Measurements from ENCODE around the gene POLG2.

The POLG2 gene

GRCh38 chr17:64508683-64509082 is 11.8 kb upstream of the POLG2 start:
- H3K27ac ChIP-seq = no peak overlapping the region

DNA sequence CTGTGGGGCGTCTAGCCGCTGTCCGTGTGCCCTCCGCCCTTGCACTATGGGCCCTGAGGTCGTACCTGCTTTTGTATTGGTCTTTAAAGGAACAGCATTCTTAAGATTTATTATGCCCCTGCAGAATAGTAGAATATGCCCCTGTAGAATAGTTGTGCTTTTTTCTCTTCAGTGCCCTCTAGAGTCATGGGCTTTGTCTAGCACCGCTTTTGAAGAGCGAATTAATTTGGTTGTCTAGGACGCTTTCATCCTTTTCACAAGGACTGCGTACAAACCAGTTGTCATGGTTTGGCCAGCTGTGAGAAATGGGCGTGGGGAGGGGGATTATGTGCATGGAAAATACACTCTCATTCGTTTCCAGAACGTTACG is 10.5 kb upstream of the POLG2 start:
- no peak for TF ChIP-seq Cebpa-rat (IDR thresholded peaks at IDR 0.05)
- Histone ChIP-seq H3K4me2 (peak overlapping the region; percentile 75 to 97 (median 88)), H3K9ac (peak overlapping the region; percentile 96 to 100 (median 100)), H4K20me1 (peaks cover 53 to 79% (median 66%) of the 10 kb centered on the region in 11 experiments), H3K4me3 (peak overlapping the region; percentile 87 to 98 (median 92)), H3K9me3 (replicated peaks in 1 of 11) (no peaks in the 10 kb centered on the region), H3K27me3 (no peaks in the 10 kb centered on the region), H3K4me1 (peaks cover 33 to 42% (median 37%) of the 10 kb centered on the region in 10 experiments), H3K27ac (peak overlapping the region; percentile 95 to 100 (median 100)), H3K36me3 (peaks cover 62 to 75% (median 64%) of the 10 kb centered on the region in 11 experiments)

More at GRCh38 chr17:64508683-64509082, 11.8 kb upstream of the POLG2 start:
- TF ChIP-seq Cebpa-rat (IDR thresholded peaks at IDR 0.05) = no peak
- Histone ChIP-seq H3K9ac (peak overlapping the region; percentile 96 to 100 (median 100); a peak in 17 of 22 replicates), H3K36me3 (peaks cover 62 to 74% (median 64%) of the 10 kb centered on the region in 11 experiments), H3K4me2 (peak overlapping the region; percentile 75 to 97 (median 88)), H4K20me1 (peaks cover 40 to 78% (median 61%) of the 10 kb centered on the region in 11 experiments), H3K27me3 (no peaks in the 10 kb centered on the region), H3K9me3 (replicated peaks in 1 of 11) (no peaks in the 10 kb centered on the region), H3K4me1 (peaks cover 20 to 30% (median 27%) of the 10 kb centered on the region in 10 experiments), H3K4me3 (peak overlapping the region in 9 of 10 experiments; percentile 87 to 98 (median 91); a peak in 15 of 20 replicates)

- Histone ChIP-seq H3K4me1 (peaks cover 39 to 48% (median 42%) of the 10 kb centered on the region in 10 experiments), H3K9me3 (replicated peaks in 1 of 11) (no peaks in the 10 kb centered on the region), H3K9ac (peak within 1 kb of the TSS; percentile 96 to 100 (median 100)), H3K27ac (peak within 1 kb of the TSS; percentile 95 to 100 (median 100)), H3K4me3 (peak within 1 kb of the TSS; percentile 87 to 98 (median 92)), H3K27me3 (no peaks in the 10 kb centered on the region), H3K36me3 (peaks cover 63 to 75% (median 65%) of the 10 kb centered on the region in 11 experiments), H4K20me1 (peaks cover 54 to 85% (median 72%) of the 10 kb centered on the region in 11 experiments), H3K4me2 (peak within 1 kb of the TSS; percentile 75 to 97 (median 88))
- no peak for TF ChIP-seq Cebpa-rat (IDR thresholded peaks at IDR 0.05)
Observed at GRCh38 chr17:64506576-64507412, 9.9 kb upstream of the POLG2 start, which contains the start of gene CEP95. Gene CEP95 (plus strand): TSS chr17:64506977. CDS start chr17:64507098, 121 bp downstream.

DNA sequence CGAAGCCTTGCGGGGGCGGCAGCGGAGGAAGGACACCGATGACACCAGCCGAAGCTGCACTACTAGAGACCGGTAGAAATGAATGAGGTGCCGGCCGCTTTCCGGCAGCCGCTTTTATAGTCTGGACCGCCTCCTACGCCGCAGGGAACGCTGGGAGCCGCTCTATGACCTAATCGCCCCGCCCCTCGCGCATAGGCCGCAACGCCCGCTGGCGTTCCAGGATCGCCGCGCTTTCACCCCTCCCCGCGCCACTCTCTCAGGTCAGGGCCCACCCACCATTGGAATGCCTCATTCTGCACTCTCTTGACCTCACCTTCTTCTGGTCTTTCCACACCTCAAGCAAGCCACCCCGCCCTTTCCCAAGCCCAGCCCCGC is 9.3 kb upstream of the POLG2 start, which contains the start of gene DDX5:
Gene DDX5 (minus strand): TSS at position 89 of the 375 bp plus-strand sequence. CDS start 170 bp downstream, outside the sequence.
- Histone ChIP-seq H3K27ac (peak within 1 kb of the TSS; percentile 95 to 100 (median 100)), H3K36me3 (peaks cover 64 to 75% (median 65%) of the 10 kb centered on the region in 11 experiments), H3K9ac (peak within 1 kb of the TSS; percentile 96 to 100 (median 100)), H3K9me3 (replicated peaks in 1 of 11) (no peaks in the 10 kb centered on the region), H4K20me1 (peaks cover 60 to 89% (median 77%) of the 10 kb centered on the region in 11 experiments), H3K4me1 (peaks cover 45 to 54% (median 48%) of the 10 kb centered on the region in 10 experiments), H3K27me3 (no peaks in the 10 kb centered on the region), H3K4me2 (peak within 1 kb of the TSS; percentile 81 to 97 (median 92)), H3K4me3 (peak within 1 kb of the TSS; percentile 87 to 98 (median 92))
- 0 out of 22 replicates have a peak, but pooled peaks of 1 of the 11 experiments have one; percentile 28 for TF ChIP-seq Cebpa-rat (IDR thresholded peaks at IDR 0.05)

DNA sequence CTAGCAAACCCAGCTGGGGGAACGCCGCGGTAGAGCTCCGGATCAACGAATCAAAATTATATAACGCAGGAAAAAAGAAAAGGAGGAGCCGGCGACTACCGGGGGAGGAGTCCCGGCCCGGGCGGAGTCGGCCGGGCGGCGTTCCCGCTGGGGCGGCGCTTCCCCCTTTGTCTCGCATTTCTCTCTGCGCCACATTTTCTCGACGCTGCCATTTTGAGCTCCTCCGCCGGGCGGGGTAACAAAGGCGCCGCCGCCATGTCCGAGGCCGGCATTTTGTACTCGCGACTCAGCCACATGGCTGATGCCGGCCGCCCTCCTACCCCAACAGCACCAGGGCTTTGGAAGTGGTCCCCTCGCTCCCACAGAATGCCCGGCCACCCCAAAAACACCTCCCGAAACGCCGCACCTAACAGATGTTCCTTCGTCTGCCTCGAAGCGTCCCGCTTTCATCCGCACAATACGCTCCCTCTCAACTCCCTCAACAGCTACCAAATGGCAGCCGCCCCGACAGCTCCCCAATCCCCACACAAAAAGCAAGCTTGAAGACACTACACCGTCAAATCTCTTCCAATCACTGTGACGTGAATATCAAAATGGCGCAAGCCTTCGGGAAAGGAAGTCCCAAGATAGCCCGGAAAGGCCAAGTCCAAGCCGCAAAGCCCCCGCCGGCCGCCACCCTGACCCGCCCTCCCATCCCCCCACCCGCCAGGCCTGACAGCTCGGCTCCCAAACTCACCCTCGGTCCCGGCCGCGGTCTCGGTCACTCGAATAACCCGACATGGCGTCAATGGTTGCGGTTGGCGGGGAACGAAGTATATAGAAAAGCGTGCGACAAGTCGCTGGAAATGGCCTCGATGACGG is 8.7 kb upstream of the POLG2 start:
- H3K27me3 ChIP-seq = no peaks in the 10 kb centered on the region
- peaks cover 64 to 75% (median 65%) of the 10 kb centered on the region in 11 experiments for H3K36me3 ChIP-seq
- H3K9ac ChIP-seq = peak overlapping the region; percentile 96 to 100 (median 100)
- peak overlapping the region in 10 of 11 experiments; percentile 81 to 96 (median 90); a peak in 18 of 22 replicates for H3K4me2 ChIP-seq
- H3K27ac ChIP-seq = peak overlapping the region; percentile 95 to 100 (median 100)
- no peak for TF ChIP-seq Cebpa-rat (IDR thresholded peaks at IDR 0.05)
- H4K20me1 ChIP-seq = peaks cover 66 to 89% (median 82%) of the 10 kb centered on the region in 11 experiments
- no peaks in the 10 kb centered on the region for H3K9me3 ChIP-seq (replicated peaks in 1 of 11)
- H3K4me1 ChIP-seq = peaks cover 51 to 60% (median 55%) of the 10 kb centered on the region in 10 experiments
- peak overlapping the region; percentile 87 to 98 (median 92) for H3K4me3 ChIP-seq

DNA sequence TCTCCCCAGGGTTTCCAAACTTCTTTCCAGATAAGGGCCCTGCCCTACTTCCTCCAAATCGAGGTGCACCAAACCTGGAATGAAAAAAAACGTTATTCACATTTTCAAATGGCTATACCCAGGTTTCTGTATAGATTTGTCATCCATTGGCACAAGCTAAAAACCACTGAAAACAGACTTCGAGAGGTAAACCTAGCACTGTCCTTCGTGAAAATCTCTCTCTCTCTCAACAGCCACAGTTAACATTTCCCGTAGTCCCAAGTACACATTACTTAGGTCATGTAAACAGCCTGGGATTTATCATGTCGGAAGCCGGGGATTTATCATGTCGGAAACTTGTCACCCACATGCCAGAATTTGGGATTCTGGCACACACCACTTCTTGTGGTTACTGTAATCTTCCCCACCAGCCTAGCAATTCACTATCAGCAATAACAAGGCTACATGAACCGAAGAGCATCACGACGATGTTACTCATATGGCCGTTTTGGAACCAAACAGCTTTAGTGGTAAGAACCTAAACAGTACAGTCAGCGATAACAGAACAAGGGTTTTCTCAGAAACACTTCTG is 8.0 kb upstream of the POLG2 start:
- H3K27ac ChIP-seq = peak overlapping the region; percentile 95 to 100 (median 100)
- H4K20me1 ChIP-seq = peaks cover 73 to 89% (median 82%) of the 10 kb centered on the region in 11 experiments
- H3K9ac ChIP-seq = peak overlapping the region; percentile 96 to 100 (median 100)
- no peaks in the 10 kb centered on the region for H3K9me3 ChIP-seq (replicated peaks in 1 of 11)
- no peaks in the 10 kb centered on the region for H3K27me3 ChIP-seq
- peak overlapping the region; percentile 87 to 98 (median 92) for H3K4me3 ChIP-seq
- H3K36me3 ChIP-seq = peaks cover 64 to 75% (median 65%) of the 10 kb centered on the region in 11 experiments
- peak overlapping the region; percentile 81 to 96 (median 91) for H3K4me2 ChIP-seq
- H3K4me1 ChIP-seq = peaks cover 58 to 67% (median 62%) of the 10 kb centered on the region in 10 experiments
- TF ChIP-seq Cebpa-rat (IDR thresholded peaks at IDR 0.05) = no peak

DNA sequence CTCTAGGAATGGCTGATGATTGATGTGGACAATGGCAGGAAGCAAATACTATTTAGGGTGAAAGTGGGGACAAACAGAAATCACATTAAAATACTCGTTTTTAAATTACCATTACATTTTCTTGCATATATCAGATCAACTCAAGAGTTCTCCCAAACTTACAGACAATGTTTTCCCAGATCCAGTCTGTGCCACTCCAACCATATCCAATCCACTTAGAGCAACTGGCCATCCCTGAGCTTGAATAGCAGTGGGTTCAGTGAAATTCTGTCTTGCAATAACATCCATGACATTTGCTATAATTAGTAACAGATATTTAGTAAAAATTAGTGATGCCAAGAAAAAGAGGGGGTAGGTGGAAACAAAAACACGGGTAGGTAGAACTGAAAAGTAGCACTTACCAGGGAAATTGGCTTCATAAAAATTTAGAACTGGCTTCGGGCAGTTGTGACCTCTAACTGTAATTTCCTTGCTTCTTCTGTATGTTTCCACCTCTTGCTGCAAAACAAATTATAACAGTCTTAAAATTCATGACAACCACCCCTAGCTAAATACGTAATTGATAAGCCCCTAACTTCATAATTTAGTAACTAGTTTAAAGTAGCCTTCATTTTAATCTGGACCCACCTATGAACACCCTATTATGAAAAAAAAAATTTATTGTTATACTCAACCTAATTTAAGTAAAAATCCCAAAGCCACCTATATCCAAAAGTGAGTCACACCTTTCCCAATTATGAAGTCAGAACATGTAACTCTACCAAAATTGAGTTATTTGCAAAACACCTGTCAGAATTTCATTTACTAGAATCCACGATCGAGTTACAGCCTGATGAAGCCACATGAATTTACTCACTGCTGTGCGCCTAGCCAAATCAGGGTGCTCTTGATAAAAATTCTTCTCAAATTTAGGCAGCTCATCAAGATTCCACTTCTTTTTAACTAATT is 7.2 kb upstream of the POLG2 start:
- H3K36me3 ChIP-seq = peaks cover 64 to 75% (median 65%) of the 10 kb centered on the region in 11 experiments
- H3K27me3 ChIP-seq = no peaks in the 10 kb centered on the region
- H3K4me2 ChIP-seq = peak overlapping the region; percentile 81 to 96 (median 91)
- peaks cover 60 to 70% (median 64%) of the 10 kb centered on the region in 10 experiments for H3K4me1 ChIP-seq
- TF ChIP-seq Cebpa-rat (IDR thresholded peaks at IDR 0.05) = no peak
- H3K4me3 ChIP-seq = peak overlapping the region; percentile 87 to 98 (median 92)
- H3K9ac ChIP-seq = peak overlapping the region; percentile 96 to 100 (median 100)
- H4K20me1 ChIP-seq = peaks cover 75 to 89% (median 83%) of the 10 kb centered on the region in 11 experiments
- H3K27ac ChIP-seq = peak overlapping the region; percentile 95 to 100 (median 100); a peak in 19 of 22 replicates
- H3K9me3 ChIP-seq (replicated peaks in 1 of 11) = no peaks in the 10 kb centered on the region
